NT2/D1 (cell line): ENCODE results near the gene LSAMP.
A peak's percentile ranks its signal among the peaks of the same experiment; 100 is the strongest.
"Not testable (repeated sequence)": the region's sequence is repeated elsewhere in the genome, so short reads cannot be mapped to it uniquely, and the experiment has no call there.

Source experiments
- DNase-seq: peaks from one replicate; pipeline ENCODE4 v3.0.0-alpha.2; 2011; ENCODE audit warnings: low read depth, low spot score
- H3K27me3 ChIP-seq: 2 replicates; pipeline ENCODE4 v1.6.0; 2011; ENCODE audit warnings: mild to moderate bottlenecking; ENCODE audit not compliant: insufficient read length, insufficient read depth
- H3K36me3 ChIP-seq: 2 replicates; pipeline ENCODE4 v1.6.1; 2011; ENCODE audit warnings: mild to moderate bottlenecking, low read length, mixed read lengths; ENCODE audit not compliant: insufficient read depth, insufficient read length
- H3K4me1 ChIP-seq: 2 replicates; pipeline ENCODE4 v1.5.1; 2011; ENCODE audit not compliant: insufficient read depth, insufficient read length
- H3K4me3 ChIP-seq: 2 replicates; pipeline ENCODE4 v1.5.1; 2011; ENCODE audit warnings: low read depth; ENCODE audit not compliant: insufficient read length
- H3K9ac ChIP-seq: 2 replicates; pipeline ENCODE4 v1.6.0; 2011; ENCODE audit warnings: low read depth; ENCODE audit not compliant: insufficient read length
- H3K9me3 ChIP-seq: 2 replicates; pipeline ENCODE4 v1.5.1; 2011; ENCODE audit warnings: mild to moderate bottlenecking, low read length; ENCODE audit not compliant: insufficient read depth
- SUZ12 ChIP-seq: IDR thresholded peaks from 2 replicates; pipeline ENCODE4 v1.6.1; 2011; ENCODE audit not compliant: insufficient read length, insufficient read depth; ENCODE audit errors: extremely low read depth
- YY1 ChIP-seq: IDR thresholded peaks from 2 replicates; pipeline ENCODE4 v1.6.1; 2011; ENCODE audit not compliant: insufficient read length, insufficient read depth
- ZNF274 ChIP-seq: IDR thresholded peaks from 2 replicates; pipeline ENCODE4 v1.6.1; 2011; ENCODE audit warnings: mild to moderate bottlenecking, low read depth, low read length

Gene LSAMP

DNA sequence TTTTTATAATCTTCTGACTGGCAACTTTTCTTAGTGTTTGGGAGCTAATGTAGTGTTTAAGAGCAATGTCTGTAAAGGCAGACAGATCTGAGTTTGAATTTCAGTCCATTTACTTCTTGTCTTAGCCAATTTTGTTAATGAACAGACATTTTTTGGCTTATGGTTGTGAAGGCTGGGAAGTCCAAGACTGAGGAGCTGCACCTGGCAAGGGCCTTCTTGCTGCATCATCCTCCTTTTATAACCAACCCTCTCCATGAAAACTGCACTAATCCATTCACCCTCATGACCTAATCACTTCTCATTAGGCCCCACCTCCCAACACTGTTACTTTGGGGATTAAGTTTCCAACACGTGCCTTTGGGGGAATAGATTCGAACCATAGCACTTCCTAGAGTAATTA lies 657.5 kb downstream of the LSAMP start:
- no peaks in the 10 kb centered on the region for H3K27me3 ChIP-seq
- H3K4me3 ChIP-seq = no peak overlapping the region
- no peaks in the 10 kb centered on the region for H3K36me3 ChIP-seq
- no peak overlapping the region for H3K9ac ChIP-seq
- H3K4me1 ChIP-seq = no peaks in the 10 kb centered on the region
- TF ChIP-seq ZNF274 = no peak
- TF ChIP-seq YY1 = no peak
- DNase-seq = no peak
- H3K9me3 ChIP-seq = peaks cover 36% of the 10 kb centered on the region

DNA sequence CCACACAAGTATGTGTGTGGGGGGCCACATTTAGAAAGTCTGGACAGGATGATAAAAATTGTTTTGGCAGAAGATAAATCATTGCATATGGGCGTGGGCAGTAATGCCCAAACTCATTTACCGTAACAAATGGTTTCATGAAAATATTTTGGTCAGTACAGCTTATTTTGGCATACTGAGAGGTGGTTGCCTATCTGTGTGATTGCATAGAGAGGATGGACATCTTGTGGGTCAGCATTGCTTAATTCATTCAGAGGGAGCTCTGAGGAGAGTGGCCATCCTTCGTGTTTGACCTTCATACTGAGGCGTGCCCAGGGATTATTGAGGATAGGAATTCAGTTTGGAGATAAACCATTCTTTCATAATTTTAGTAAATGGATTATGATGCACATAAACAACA lies 659.5 kb downstream of the LSAMP start:
- no peak for DNase-seq
- Histone ChIP-seq H3K27me3 (no peaks in the 10 kb centered on the region), H3K4me1 (no peaks in the 10 kb centered on the region), H3K36me3 (no peaks in the 10 kb centered on the region), H3K9me3 (peaks cover 17% of the 10 kb centered on the region), H3K9ac (no peak overlapping the region), H3K4me3 (no peak overlapping the region)
- TF ChIP-seq ZNF274 = no peak
- no peak for TF ChIP-seq SUZ12
- no peak for TF ChIP-seq YY1

DNA sequence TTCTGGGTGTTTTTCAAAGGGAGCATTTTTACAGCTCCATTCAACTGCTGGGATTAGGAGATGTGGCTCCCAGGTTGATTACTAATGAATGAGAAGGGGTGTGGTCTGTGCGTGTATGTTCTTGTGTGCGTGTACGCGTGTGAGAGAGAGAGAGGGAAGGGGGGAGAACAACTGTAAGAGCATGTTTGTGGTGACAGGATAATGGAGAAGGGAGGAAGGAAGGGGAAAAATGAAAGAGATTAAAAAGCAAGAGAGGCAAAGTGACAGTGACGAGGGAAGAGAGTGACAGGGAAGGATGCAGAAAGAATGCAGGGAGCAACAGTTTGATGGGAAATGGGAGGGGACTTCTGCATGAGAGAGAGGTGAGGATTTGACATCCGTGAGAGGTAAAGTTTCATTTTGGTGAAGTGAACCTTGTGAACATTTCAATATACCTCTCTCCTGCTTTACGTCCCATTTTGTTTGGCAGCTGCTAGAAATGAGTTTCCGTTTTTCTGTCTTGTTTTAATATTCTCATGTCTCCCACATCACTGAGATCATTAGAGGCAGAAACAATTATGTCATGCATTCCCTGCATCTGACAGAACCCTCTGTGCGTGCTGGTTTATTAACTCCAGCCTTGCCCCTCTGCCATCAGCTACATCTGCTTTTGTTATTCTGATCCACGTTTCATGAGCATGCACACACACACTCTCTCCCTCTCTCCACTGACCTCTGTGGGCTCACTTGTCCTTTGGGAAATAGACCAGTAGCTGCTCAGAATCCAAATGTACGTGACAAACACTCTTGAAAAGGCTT lies 660.3 kb downstream of the LSAMP start:
- TF ChIP-seq YY1 = no peak
- no peak for TF ChIP-seq ZNF274
- TF ChIP-seq SUZ12 = no peak
- peaks cover 8% of the 10 kb centered on the region for H3K9me3 ChIP-seq
- no peaks in the 10 kb centered on the region for H3K27me3 ChIP-seq
- no peaks in the 10 kb centered on the region for H3K4me1 ChIP-seq
- no peak for DNase-seq
- H3K4me3 ChIP-seq = peak overlapping the region; percentile 39
- no peak overlapping the region for H3K9ac ChIP-seq
- no peaks in the 10 kb centered on the region for H3K36me3 ChIP-seq

DNA sequence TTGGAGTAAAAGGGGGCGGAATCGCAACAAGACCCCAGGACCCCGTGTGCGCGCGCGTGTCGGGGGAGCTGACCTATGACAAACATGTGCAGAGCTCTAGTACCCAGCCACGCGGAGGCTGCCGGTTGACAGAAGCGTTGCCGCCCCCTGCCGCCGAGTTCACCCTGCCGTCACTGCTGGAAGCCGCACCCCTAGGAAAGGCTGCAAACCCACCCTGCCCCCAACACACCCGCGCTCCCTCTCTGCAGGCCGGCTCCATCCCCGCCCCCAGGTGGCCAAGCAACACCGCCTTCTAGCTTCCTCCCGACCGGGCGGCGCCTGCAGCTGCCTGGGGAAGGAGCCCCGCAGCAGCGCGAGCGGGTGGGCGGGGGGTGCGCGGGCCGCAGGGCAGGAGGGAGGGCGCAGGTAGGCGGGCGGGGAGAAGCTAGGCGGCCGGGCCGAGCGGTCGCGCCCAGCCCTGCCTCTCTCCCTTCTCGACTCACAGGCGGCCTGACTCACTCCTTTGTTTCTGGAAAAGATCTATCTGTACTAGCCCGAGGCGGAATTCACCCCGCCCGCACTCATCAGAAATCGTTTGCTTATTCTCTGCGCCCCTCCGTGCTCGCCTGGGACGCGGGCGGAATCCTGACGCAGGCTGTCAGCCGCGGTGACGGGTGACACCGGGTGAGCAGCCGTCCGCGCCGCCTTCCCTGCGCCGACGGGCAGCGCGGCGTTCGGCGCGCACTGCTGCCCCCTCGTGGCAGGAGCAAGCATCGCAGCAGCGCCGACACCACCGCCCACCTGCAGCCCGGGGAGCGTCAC lies 661.1 kb downstream of the LSAMP start:
- TF ChIP-seq ZNF274 (no peak), SUZ12 (no peak), YY1 (no peak)
- DNase-seq = peak; percentile 84

DNA sequence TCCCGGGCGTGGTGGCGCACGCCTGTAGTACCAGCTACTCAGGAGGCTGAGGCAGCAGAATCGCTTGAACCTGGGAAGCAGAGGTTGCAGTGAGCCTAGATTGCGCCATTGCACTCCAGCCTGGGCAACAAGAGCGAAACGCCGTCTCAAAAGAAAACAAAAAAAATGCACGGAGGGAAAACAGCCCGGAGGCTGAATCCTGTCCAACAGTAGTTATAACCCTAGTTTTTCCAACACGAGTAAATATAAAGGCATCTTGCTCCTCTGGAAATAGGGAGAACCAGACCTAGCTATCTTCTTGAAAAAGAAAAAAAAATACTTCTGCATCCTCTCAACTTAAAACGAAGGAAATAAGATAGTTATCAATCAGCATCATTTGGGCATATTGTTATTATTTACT lies 661.9 kb downstream of the LSAMP start:
- peak overlapping the region; percentile 26 for H3K4me3 ChIP-seq
- H3K36me3 ChIP-seq, H3K4me1 ChIP-seq, H3K9me3 ChIP-seq, H3K9ac ChIP-seq, H3K27me3 ChIP-seq, DNase-seq: not testable (repeated sequence)

More for the DNA sequence above, 661.1 kb downstream of the LSAMP start:
- H3K9me3 ChIP-seq = 0 out of 2 replicates have a peak, but pooled peaks cover under 1% of the 10 kb centered on the region
- H3K4me3 ChIP-seq = peak overlapping the region; percentile 39
- no peaks in the 10 kb centered on the region for H3K36me3 ChIP-seq
- no peaks in the 10 kb centered on the region for H3K4me1 ChIP-seq
- H3K9ac ChIP-seq = peak overlapping the region; percentile 70
- H3K27me3 ChIP-seq = no peaks in the 10 kb centered on the region

DNA sequence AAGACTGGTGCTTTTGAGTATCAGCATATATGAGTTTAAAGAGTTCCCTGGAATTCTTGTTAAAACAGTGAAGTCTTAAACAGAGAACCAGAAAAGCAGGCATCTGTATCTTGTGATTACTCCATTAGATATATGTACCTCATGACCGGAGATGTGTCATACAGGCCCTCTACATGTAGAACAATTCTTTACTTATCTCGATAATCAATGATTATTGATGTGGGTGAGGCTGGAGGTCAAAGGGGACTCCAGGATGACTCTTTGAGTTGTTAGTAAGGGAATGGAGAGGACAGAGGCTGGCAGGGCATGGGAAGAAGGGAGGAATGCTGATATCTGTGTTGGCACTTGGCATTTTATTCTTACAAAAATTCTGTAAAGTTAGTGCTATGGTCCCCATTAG lies 666.3 kb downstream of the LSAMP start:
- H3K27me3 ChIP-seq = no peaks in the 10 kb centered on the region
- H3K36me3 ChIP-seq = no peaks in the 10 kb centered on the region
- DNase-seq = no peak
- H3K4me3 ChIP-seq = no peak overlapping the region
- H3K9ac ChIP-seq = no peak overlapping the region
- H3K9me3 ChIP-seq = no peaks in the 10 kb centered on the region
- no peaks in the 10 kb centered on the region for H3K4me1 ChIP-seq
- TF ChIP-seq SUZ12 = no peak
- no peak for TF ChIP-seq YY1
- TF ChIP-seq ZNF274 = no peak

DNA sequence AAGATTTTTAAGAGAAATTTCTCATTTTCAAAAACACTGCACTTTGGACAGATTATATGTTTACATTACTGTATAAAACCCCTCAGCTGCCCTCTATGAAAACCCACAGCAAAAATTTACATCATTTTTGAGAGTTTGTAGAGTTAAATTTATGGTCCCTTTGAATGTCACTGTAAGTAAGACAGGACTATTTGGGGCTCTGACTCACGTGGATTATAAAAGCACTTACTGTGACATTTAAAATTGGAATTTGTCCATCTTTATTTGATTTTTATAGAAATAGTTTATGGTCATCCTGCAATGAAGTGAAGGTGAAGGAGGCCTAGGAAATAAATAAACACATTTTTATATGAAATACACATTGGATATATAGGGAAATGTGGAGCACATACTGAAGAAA lies 672.3 kb downstream of the LSAMP start:
- Histone ChIP-seq H3K9ac (no peak overlapping the region), H3K36me3 (no peaks in the 10 kb centered on the region), H3K9me3 (no peaks in the 10 kb centered on the region), H3K4me1 (no peaks in the 10 kb centered on the region), H3K27me3 (no peaks in the 10 kb centered on the region), H3K4me3 (no peak overlapping the region)
- TF ChIP-seq SUZ12 (no peak), ZNF274 (no peak), YY1 (no peak)
- no peak for DNase-seq
